Prostate gland (tissue), 2 donors: Measurements from ENCODE around the gene SSTR3.

ENCODE experiments used
- POLR2A ChIP-seq: fragments of 450-650 bp; IDR thresholded peaks from one replicate; pipeline ENCODE4 v1.6.1; 2016; ENCODE audit warnings: antibody characterized with exemption, mild to moderate bottlenecking
- TF ChIP-seq, protein P1 (sequence below), 4 experiments: fragments of 200-600 bp in 2 of 4; fragments of 450-650 bp in 2 of 4; sonication (generic) in 2 of 4; IDR thresholded peaks; 1 replicate in 3 of 4; 2 replicates in 1 of 4; pipeline ENCODE4 v1.5.1; 2016 to 2019; ENCODE audit warnings: antibody characterized with exemption in 4 of 4, mild to moderate bottlenecking in 2 of 4, moderate library complexity in 2 of 4

DNA sequence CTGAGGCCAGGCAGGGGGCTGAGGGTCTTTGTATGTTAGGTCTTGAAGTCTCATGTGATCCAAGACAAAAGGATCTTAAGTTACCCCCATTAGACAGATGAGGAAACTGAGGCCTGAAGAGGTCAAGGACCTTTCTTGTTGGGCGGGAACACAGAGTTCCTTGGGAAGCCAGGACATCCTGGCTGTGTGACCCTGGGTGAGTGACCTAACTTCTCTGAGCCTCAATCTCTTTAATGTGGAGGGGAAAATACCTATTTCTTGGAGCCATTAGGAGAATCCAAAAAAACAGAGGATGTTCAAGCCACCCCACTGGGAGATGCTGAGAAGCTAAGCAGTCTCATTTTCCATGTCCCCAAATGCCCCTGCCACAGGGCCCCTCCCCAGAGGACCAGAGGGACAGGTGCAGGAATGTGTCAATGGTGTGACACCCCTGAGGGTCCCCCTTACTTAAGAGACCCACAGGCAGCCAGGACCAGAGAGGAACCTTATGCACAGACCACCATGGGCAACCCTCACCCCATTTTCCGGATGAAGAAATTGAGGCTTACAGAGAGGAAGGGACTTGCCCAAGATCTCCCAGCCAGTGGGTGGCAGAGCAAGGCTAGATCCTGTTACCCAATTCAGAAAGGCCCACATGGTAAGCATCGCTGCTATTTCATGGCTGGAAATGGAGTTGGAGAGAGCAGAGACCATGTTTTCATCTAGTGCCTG is 23.8 kb upstream of the SSTR3 start:
- TF ChIP-seq, protein P1, sequence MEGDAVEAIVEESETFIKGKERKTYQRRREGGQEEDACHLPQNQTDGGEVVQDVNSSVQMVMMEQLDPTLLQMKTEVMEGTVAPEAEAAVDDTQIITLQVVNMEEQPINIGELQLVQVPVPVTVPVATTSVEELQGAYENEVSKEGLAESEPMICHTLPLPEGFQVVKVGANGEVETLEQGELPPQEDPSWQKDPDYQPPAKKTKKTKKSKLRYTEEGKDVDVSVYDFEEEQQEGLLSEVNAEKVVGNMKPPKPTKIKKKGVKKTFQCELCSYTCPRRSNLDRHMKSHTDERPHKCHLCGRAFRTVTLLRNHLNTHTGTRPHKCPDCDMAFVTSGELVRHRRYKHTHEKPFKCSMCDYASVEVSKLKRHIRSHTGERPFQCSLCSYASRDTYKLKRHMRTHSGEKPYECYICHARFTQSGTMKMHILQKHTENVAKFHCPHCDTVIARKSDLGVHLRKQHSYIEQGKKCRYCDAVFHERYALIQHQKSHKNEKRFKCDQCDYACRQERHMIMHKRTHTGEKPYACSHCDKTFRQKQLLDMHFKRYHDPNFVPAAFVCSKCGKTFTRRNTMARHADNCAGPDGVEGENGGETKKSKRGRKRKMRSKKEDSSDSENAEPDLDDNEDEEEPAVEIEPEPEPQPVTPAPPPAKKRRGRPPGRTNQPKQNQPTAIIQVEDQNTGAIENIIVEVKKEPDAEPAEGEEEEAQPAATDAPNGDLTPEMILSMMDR (IDR thresholded peaks at IDR 0.05) = no peak
- TF ChIP-seq POLR2A = no peak
